Upper lobe of left lung (tissue), 6 donors: ENCODE data around the gene MMP3. TPM values are rescaled to one million over a fixed set of nuclear protein-coding genes. Genes with fewer than 3 reads are reported as not detected.
A peak's percentile ranks its signal among the peaks of the same experiment; 100 is the strongest.

Source experiments
- ATAC-seq, 2 donors: fragments of 200-7000 bp; cut with Tn5 transposase; one replicate each; pipeline ENCODE4 v1.9.1; 2022; ENCODE audit warnings: mild to moderate bottlenecking in 2 of 2, moderate library complexity in 2 of 2; ENCODE audit not compliant: low FRiP score in 2 of 2
- DNase-seq, 2 donors: peaks; one replicate each; pipeline ENCODE4 v3.0.0-alpha.2; 2019 to 2020
- H3K27ac ChIP-seq, 4 donors: fragments of 200-600 bp; sonication (generic); one replicate each; pipeline ENCODE4 v1.5.1; 2016 to 2019
- H3K27me3 ChIP-seq, 4 donors: fragments of 200-600 bp; sonication (generic); one replicate each; pipeline ENCODE4 v1.5.1; 2017 to 2019
- H3K36me3 ChIP-seq, 4 donors: fragments of 200-600 bp; sonication (generic); one replicate each; pipeline ENCODE4 v1.5.1; 2016 to 2019
- H3K4me1 ChIP-seq, 4 donors: fragments of 200-600 bp; sonication (generic); one replicate each; pipeline ENCODE4 v1.5.1; 2018 to 2019
- H3K4me3 ChIP-seq, 4 donors: fragments of 200-600 bp; sonication (generic); one replicate each; pipeline ENCODE4 v1.5.1; 2017 to 2019; ENCODE audit warnings: mild to moderate bottlenecking in 2 of 4, moderate library complexity in 1 of 4
- H3K9me3 ChIP-seq, 4 donors: fragments of 200-600 bp; sonication (generic); one replicate each; pipeline ENCODE4 v1.5.1; 2018 to 2019
- CTCF ChIP-seq, 6 experiments: fragments of 450-650 bp in 4 of 6; fragments of 200-600 bp in 2 of 6; sonication (generic) in 2 of 6; IDR thresholded peaks; one replicate each; pipeline ENCODE4 v1.5.1; 2016 to 2019; ENCODE audit warnings: antibody characterized with exemption in 6 of 6
- EP300 ChIP-seq, 4 donors: sonication (generic); formaldehyde crosslinking; IDR thresholded peaks; one replicate each; pipeline ENCODE4 v1.5.1; 2017; ENCODE audit warnings: antibody characterized with exemption in 4 of 4, control low read depth in 2 of 4
- POLR2A ChIP-seq, 4 donors: fragments of 450-650 bp; IDR thresholded peaks; one replicate each; pipeline ENCODE4 v1.5.1; 2016 to 2017; ENCODE audit warnings: antibody characterized with exemption in 4 of 4, mild to moderate bottlenecking in 2 of 4
- POLR2AphosphoS5 ChIP-seq, 2 donors: sonication (generic); formaldehyde crosslinking; IDR thresholded peaks; one replicate each; pipeline ENCODE4 v1.5.1; 2017; ENCODE audit warnings: antibody characterized with exemption in 2 of 2
- WGBS, 2 donors: methylation state at CpG; one replicate each; pipeline ENCODE4 v1.1.5; 2017 to 2018; 5-methylcytosine and 5-hydroxymethylcytosine counted together
- total RNA-seq, 6 donors: library from RNA; depleted of rRNA in 4 of 6; stranded (reverse); fragments of >200 nt in 4 of 6; gene quantifications; one replicate each; pipeline versions ENCODE4 v1.1.0 to v1.2.1, GENCODE V29; 2016 to 2021
- donor health status: DM: no; HTN: no; CAD: no; lungs with moderate emphysema.
- donor health status: DM: no; HTN: yes; CAD: no; lungs with severe emphysema.

Gene MMP3
- 1 to 10 TPM in 1 of 6 donors, under 1 TPM in 1, not detected in 4; 0.47 to 1.8 TPM for total RNA-seq

- 82 to 85% methylated on average over 4 of the region's 4 CpGs for WGBS, 2 donors
- no peak for DNase-seq
- ATAC-seq = no peak
- no peaks in the 10 kb centered on the region for H3K9me3 ChIP-seq
- H3K4me1 ChIP-seq = no peaks in the 10 kb centered on the region
- TF ChIP-seq POLR2AphosphoS5 (IDR thresholded peaks at IDR 0.05) (no peak), EP300 (IDR thresholded peaks at IDR 0.05) (no peak), POLR2A (IDR thresholded peaks at IDR 0.05) (no peak), CTCF (IDR thresholded peaks at IDR 0.05) (no peak)
- no peak within 1 kb of the TSS for H3K27ac ChIP-seq
- H3K4me3 ChIP-seq = no peak within 1 kb of the TSS
- no peaks in the 10 kb centered on the region for H3K27me3 ChIP-seq
- no peaks in the 10 kb centered on the region for H3K36me3 ChIP-seq
Observed at GRCh38 chr11:102843489-102843888, at the start of gene MMP3. TSS of gene MMP3 (minus strand) at chr11:102843609. CDS start at chr11:102843546, 63 bp downstream.

DNA sequence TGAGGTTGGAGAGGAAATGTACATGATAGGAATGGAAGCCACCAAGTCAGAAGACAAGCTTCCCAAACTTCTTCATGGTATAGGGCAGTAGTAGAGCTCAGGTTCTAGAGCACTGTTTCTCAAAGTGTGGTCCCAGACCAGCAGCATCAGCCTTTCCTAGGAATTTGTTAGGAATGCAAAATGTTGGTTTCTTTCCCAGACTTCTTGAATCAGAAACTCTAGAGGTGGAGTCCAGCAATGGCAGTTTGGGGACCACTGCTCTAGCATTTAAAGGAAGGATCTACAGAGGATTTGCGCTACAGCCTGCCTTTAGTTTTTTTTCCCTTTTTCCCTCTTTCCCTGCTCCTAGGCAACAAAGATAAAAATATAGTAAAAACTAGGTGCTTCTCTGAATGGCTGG lies 48.3 kb upstream of the MMP3 start:
- no peak overlapping the region for H3K4me3 ChIP-seq
- ATAC-seq = no peak
- H3K9me3 ChIP-seq = peaks cover 0 to 6% (median 0%) of the 10 kb centered on the region in 4 donors
- no peaks in the 10 kb centered on the region for H3K36me3 ChIP-seq
- 96 to 100% methylated on average over 1 of the region's 1 CpG for WGBS, 2 donors
- no peak for DNase-seq
- TF ChIP-seq CTCF (IDR thresholded peaks at IDR 0.05) = no peak
- TF ChIP-seq POLR2AphosphoS5 (IDR thresholded peaks at IDR 0.05) = no peak
- no peak for TF ChIP-seq EP300 (IDR thresholded peaks at IDR 0.05)
- no peak for TF ChIP-seq POLR2A (IDR thresholded peaks at IDR 0.05)
- no peak overlapping the region for H3K27ac ChIP-seq
- no peaks in the 10 kb centered on the region for H3K27me3 ChIP-seq
- no peaks in the 10 kb centered on the region for H3K4me1 ChIP-seq

GRCh38 chr11:102886999-102887398 lies 43.6 kb upstream of the MMP3 start:
- WGBS, 2 donors = 88 to 89% methylated on average over 6 of the region's 6 CpGs
- no peak for DNase-seq
- TF ChIP-seq POLR2A (IDR thresholded peaks at IDR 0.05) (no peak), POLR2AphosphoS5 (IDR thresholded peaks at IDR 0.05) (no peak), CTCF (IDR thresholded peaks at IDR 0.05) (no peak), EP300 (IDR thresholded peaks at IDR 0.05) (no peak)

DNA sequence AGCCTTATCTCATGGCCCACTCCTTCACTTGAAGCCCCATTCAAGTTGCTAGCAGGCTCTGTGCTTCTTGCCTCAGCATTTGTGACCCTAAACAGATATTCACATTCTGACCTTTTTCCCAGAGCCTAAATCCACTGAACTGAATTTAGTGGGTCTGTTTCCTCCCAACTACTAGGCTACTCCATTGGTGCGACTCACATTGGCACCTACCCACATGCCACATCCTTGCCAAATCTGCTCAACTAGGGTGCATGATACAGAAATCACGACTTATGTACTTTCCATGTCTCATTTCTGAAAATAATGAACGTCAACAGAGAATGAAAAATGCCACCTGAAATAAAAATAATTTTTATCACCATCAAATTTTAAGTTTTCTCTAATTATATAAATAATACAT lies 39.7 kb upstream of the MMP3 start:
- Histone ChIP-seq H3K4me1 (no peaks in the 10 kb centered on the region), H3K4me3 (no peak overlapping the region), H3K36me3 (no peaks in the 10 kb centered on the region), H3K27ac (peak overlapping the region in 1 of 4 donors; percentile 24), H3K27me3 (no peaks in the 10 kb centered on the region), H3K9me3 (no peaks in the 10 kb centered on the region)
- ATAC-seq (no peak), DNase-seq (no peak)
- 82 to 84% methylated on average over 3 of the region's 3 CpGs for WGBS, 2 donors
- TF ChIP-seq CTCF (IDR thresholded peaks at IDR 0.05) (no peak), EP300 (IDR thresholded peaks at IDR 0.05) (no peak), POLR2AphosphoS5 (IDR thresholded peaks at IDR 0.05) (no peak), POLR2A (IDR thresholded peaks at IDR 0.05) (no peak)

More at GRCh38 chr11:102886999-102887398, 43.6 kb upstream of the MMP3 start:
- Histone ChIP-seq H3K9me3 (no peaks in the 10 kb centered on the region), H3K4me1 (no peaks in the 10 kb centered on the region), H3K36me3 (no peaks in the 10 kb centered on the region), H3K27ac (no peak overlapping the region), H3K27me3 (no peaks in the 10 kb centered on the region), H3K4me3 (no peak overlapping the region)
- ATAC-seq = no peak

DNA sequence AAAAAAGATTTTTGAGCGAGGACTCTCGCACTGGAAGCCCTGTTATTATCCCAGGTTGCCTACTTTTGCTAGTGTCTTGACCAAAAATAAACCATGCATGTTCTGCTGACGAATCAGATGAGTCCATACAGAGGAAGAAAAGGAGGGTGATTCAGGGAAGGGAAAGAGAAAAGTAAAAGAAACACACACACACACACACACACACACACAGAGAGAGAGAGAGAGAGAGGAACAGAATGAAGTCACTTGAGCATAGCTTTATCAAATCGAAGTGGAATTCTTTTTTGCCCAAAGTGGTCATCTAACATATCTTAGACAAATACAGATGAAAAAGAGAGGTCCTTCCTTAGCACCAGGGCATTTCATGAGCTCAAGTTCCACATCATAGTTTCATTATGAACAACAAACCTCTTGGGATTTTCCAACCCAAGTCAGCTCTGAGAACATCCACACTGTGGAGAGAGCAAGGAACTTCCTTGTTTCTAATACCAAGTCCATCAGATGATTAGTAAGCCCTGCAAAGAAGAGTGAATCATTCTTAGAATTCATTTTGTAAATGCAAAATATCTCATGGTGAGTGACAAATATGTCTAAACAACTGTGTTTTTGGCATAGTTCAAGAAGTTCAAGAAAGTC lies 39.1 kb upstream of the MMP3 start:
- TF ChIP-seq POLR2AphosphoS5 (IDR thresholded peaks at IDR 0.05) (no peak), CTCF (IDR thresholded peaks at IDR 0.05) (no peak), POLR2A (IDR thresholded peaks at IDR 0.05) (no peak), EP300 (IDR thresholded peaks at IDR 0.05) (no peak)
- DNase-seq (no peak), ATAC-seq (peak in 1 of 2 donors; percentile 60)

More for the DNA sequence above, 39.1 kb upstream of the MMP3 start:
- Histone ChIP-seq H3K36me3 (no peaks in the 10 kb centered on the region), H3K4me1 (no peaks in the 10 kb centered on the region), H3K9me3 (no peaks in the 10 kb centered on the region), H3K4me3 (no peak overlapping the region), H3K27me3 (no peaks in the 10 kb centered on the region), H3K27ac (peak overlapping the region in 1 of 4 donors; percentile 24)
- 69 to 75% methylated on average over 4 of the region's 4 CpGs for WGBS, 2 donors
